Measurements from ENCODE around the gene NFATC3. TPM values are rescaled to one million over a fixed set of nuclear protein-coding genes. Genes with fewer than 3 reads are reported as not detected.
"Not testable (repeated sequence)": the region's sequence is repeated elsewhere in the genome, so short reads cannot be mapped to it uniquely, and the experiment has no call there.

NFATC3 gene
- total RNA-seq, 1 donor from 2014 or later, result 42.0 TPM

GRCh38 chr16:68113059-68113761 is 28.0 kb downstream of the NFATC3 start:
- no peak overlapping the region for H3K27ac Mint-ChIP-seq (ENCODE audit: unreplicated experiment)
- no peak for TF ChIP-seq CTCF (IDR thresholded peaks at IDR 0.05)
- no peaks in the 10 kb centered on the region for H3K27me3 Mint-ChIP-seq (ENCODE audit: unreplicated experiment)
- no peak for DNase-seq (ENCODE audit: extremely low spot score, unreplicated experiment)
- H3K9me3 Mint-ChIP-seq (ENCODE audit: unreplicated experiment), result peaks cover 33% of the 10 kb centered on the region
- H3K36me3 Mint-ChIP-seq (ENCODE audit: unreplicated experiment), result peaks cover 13% of the 10 kb centered on the region
- no peak overlapping the region for H3K4me3 Mint-ChIP-seq (ENCODE audit: unreplicated experiment)
- H3K4me1 Mint-ChIP-seq (ENCODE audit: unreplicated experiment), result peaks cover 2% of the 10 kb centered on the region

- peaks cover 11% of the 10 kb centered on the region for H3K36me3 Mint-ChIP-seq (ENCODE audit: unreplicated experiment)
- no peak overlapping the region for H3K4me3 Mint-ChIP-seq (ENCODE audit: unreplicated experiment)
- no peak for TF ChIP-seq CTCF (IDR thresholded peaks at IDR 0.05)
- DNase-seq (ENCODE audit: extremely low spot score, unreplicated experiment), result no peak
- H3K27me3 Mint-ChIP-seq (ENCODE audit: unreplicated experiment), result no peaks in the 10 kb centered on the region
- H3K27ac Mint-ChIP-seq (ENCODE audit: unreplicated experiment), result no peak overlapping the region
- H3K9me3 Mint-ChIP-seq (ENCODE audit: unreplicated experiment), result peaks cover 27% of the 10 kb centered on the region
- peaks cover 2% of the 10 kb centered on the region for H3K4me1 Mint-ChIP-seq (ENCODE audit: unreplicated experiment)
These were observed 28.6 kb downstream of the NFATC3 start for GRCh38 chr16:68113765-68114240.

- not testable (repeated sequence) for DNase-seq (ENCODE audit: extremely low spot score, unreplicated experiment); H3K36me3 Mint-ChIP-seq (ENCODE audit: unreplicated experiment); H3K27me3 Mint-ChIP-seq (ENCODE audit: unreplicated experiment); H3K4me1 Mint-ChIP-seq (ENCODE audit: unreplicated experiment); H3K27ac Mint-ChIP-seq (ENCODE audit: unreplicated experiment); H3K4me3 Mint-ChIP-seq (ENCODE audit: unreplicated experiment)
- peaks cover 16% of the 10 kb centered on the region for H3K9me3 Mint-ChIP-seq (ENCODE audit: unreplicated experiment)
These were observed 29.8 kb downstream of the NFATC3 start for GRCh38 chr16:68114939-68115338.

- no peaks in the 10 kb centered on the region for H3K36me3 Mint-ChIP-seq (ENCODE audit: unreplicated experiment)
- no peak for DNase-seq (ENCODE audit: extremely low spot score, unreplicated experiment)
- H3K4me1 Mint-ChIP-seq (ENCODE audit: unreplicated experiment), result peaks cover 2% of the 10 kb centered on the region
- no peak for TF ChIP-seq CTCF (IDR thresholded peaks at IDR 0.05)
- no peak overlapping the region for H3K27ac Mint-ChIP-seq (ENCODE audit: unreplicated experiment)
- no peaks in the 10 kb centered on the region for H3K27me3 Mint-ChIP-seq (ENCODE audit: unreplicated experiment)
- H3K9me3 Mint-ChIP-seq (ENCODE audit: unreplicated experiment), result peaks cover 12% of the 10 kb centered on the region
- H3K4me3 Mint-ChIP-seq (ENCODE audit: unreplicated experiment), result no peak overlapping the region
These were observed 30.7 kb downstream of the NFATC3 start for GRCh38 chr16:68115851-68116250.

GRCh38 chr16:68116256-68116867 is 31.2 kb downstream of the NFATC3 start:
- Mint-ChIP-seq H3K27ac (ENCODE audit: unreplicated experiment) (no peak overlapping the region), H3K9me3 (ENCODE audit: unreplicated experiment) (peaks cover 6% of the 10 kb centered on the region), H3K27me3 (ENCODE audit: unreplicated experiment) (no peaks in the 10 kb centered on the region), H3K4me1 (ENCODE audit: unreplicated experiment) (peaks cover 2% of the 10 kb centered on the region), H3K4me3 (ENCODE audit: unreplicated experiment) (no peak overlapping the region), H3K36me3 (ENCODE audit: unreplicated experiment) (no peaks in the 10 kb centered on the region)
- TF ChIP-seq CTCF (IDR thresholded peaks at IDR 0.05), result peak; percentile 46
- no peak for DNase-seq (ENCODE audit: extremely low spot score, unreplicated experiment)

All from osteocyte (in vitro differentiated cells).